ENCODE results near the gene TMEM223. TPM values are rescaled to one million over a fixed set of nuclear protein-coding genes. Genes with fewer than 3 reads are reported as not detected.

Gene TMEM223
- total and polyA plus RNA-seq, 9 of the 15 experiments (the other 6 are each of a cell fraction or from before 2014, with no cell fraction given): 5.9 to 34.5 (median 19.6) TPM

DNA sequence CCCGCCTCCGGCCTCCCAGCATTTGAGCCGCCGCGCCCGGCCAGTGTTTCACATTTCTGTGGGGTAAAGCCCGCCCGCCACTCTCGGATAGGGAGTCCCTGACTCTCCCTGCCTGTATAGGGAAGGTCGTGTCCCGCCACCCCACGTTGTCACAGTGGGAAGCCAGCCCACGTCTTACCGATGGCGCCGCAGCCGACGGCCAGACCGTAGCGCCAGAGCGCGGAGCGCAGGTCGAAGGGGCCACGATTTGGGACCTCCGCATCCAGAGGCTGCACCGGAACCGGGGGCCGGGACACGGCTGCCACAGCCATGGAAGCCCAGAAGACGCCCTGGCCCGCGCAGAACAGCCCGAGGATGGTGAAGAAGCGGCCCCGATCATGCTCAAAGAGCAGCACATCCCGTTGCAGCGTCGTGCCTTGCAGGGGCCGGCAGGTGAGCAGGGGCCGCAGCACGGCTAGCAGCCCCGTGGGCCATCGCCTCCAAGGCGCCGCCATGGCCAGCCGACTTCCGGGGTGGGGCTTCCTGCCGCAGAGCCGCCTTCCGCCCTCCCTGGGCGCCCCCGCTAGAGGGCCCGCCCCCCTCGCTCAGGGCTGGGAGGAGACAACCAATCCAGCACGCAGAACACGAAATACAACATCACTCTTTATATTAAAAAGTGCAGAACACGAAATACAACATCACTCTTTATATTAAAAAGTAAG lies at the start of gene TMEM223 (continued):
- TF ChIP-seq NR4A1 (CRISPR knock-in tag; IDR thresholded peaks at IDR 0.05) (no peak), NR4A1 (tag; IDR thresholded peaks at IDR 0.05) (no peak), HNRNPUL1 (IDR thresholded peaks at IDR 0.05; ENCODE audit: low read length) (no peak), XRCC4 (IDR thresholded peaks at IDR 0.05; ENCODE audit: extremely low read depth, insufficient read depth, insufficient read length) (no peak), ERF (CRISPR knock-in tag; IDR thresholded peaks at IDR 0.05) (peak; percentile 80; the same call in 1 of the 2 replicates), CEBPG (CRISPR knock-in tag; IDR thresholded peaks at IDR 0.05) (no peak), CEBPG (tag; conservative IDR thresholded peaks at IDR 0.05 in 1 of 2, IDR thresholded peaks at IDR 0.05 in 1 of 2) (no peak), POLR3A (IDR thresholded peaks at IDR 0.05; ENCODE audit: borderline replicate concordance, extremely low read depth, insufficient read depth, insufficient read length) (no peak), SETDB1 (IDR thresholded peaks at IDR 0.05; ENCODE audit: low read length) (no peak), RNF2 (IDR thresholded peaks at IDR 0.05) (0 out of 2 replicates have a peak, but pooled peaks have one; percentile 42), YBX1 (IDR thresholded peaks at IDR 0.05) (no peak), TAF7 (tag; IDR thresholded peaks at IDR 0.05) (peak; percentile 69), NCOA2 (IDR thresholded peaks at IDR 0.05; ENCODE audit: partially characterized antibody in 2 of 2) (no peak), YY1 (IDR thresholded peaks at IDR 0.05; ENCODE audit: borderline replicate concordance in 1 of 3, control insufficient read depth in 1 of 3, extremely low read depth in 1 of 3, insufficient read depth in 3 of 3, insufficient read length in 1 of 3, insufficient replicate concordance in 2 of 3, low read depth in 1 of 3, low read length in 2 of 3) (peak; percentile 75 to 96 (median 92))
- TF ChIP-seq, protein P1, sequence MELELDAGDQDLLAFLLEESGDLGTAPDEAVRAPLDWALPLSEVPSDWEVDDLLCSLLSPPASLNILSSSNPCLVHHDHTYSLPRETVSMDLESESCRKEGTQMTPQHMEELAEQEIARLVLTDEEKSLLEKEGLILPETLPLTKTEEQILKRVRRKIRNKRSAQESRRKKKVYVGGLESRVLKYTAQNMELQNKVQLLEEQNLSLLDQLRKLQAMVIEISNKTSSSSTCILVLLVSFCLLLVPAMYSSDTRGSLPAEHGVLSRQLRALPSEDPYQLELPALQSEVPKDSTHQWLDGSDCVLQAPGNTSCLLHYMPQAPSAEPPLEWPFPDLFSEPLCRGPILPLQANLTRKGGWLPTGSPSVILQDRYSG (tag; conservative IDR thresholded peaks at IDR 0.05; ENCODE audit: low read depth): no peak
- TF ChIP-seq, protein P2, sequence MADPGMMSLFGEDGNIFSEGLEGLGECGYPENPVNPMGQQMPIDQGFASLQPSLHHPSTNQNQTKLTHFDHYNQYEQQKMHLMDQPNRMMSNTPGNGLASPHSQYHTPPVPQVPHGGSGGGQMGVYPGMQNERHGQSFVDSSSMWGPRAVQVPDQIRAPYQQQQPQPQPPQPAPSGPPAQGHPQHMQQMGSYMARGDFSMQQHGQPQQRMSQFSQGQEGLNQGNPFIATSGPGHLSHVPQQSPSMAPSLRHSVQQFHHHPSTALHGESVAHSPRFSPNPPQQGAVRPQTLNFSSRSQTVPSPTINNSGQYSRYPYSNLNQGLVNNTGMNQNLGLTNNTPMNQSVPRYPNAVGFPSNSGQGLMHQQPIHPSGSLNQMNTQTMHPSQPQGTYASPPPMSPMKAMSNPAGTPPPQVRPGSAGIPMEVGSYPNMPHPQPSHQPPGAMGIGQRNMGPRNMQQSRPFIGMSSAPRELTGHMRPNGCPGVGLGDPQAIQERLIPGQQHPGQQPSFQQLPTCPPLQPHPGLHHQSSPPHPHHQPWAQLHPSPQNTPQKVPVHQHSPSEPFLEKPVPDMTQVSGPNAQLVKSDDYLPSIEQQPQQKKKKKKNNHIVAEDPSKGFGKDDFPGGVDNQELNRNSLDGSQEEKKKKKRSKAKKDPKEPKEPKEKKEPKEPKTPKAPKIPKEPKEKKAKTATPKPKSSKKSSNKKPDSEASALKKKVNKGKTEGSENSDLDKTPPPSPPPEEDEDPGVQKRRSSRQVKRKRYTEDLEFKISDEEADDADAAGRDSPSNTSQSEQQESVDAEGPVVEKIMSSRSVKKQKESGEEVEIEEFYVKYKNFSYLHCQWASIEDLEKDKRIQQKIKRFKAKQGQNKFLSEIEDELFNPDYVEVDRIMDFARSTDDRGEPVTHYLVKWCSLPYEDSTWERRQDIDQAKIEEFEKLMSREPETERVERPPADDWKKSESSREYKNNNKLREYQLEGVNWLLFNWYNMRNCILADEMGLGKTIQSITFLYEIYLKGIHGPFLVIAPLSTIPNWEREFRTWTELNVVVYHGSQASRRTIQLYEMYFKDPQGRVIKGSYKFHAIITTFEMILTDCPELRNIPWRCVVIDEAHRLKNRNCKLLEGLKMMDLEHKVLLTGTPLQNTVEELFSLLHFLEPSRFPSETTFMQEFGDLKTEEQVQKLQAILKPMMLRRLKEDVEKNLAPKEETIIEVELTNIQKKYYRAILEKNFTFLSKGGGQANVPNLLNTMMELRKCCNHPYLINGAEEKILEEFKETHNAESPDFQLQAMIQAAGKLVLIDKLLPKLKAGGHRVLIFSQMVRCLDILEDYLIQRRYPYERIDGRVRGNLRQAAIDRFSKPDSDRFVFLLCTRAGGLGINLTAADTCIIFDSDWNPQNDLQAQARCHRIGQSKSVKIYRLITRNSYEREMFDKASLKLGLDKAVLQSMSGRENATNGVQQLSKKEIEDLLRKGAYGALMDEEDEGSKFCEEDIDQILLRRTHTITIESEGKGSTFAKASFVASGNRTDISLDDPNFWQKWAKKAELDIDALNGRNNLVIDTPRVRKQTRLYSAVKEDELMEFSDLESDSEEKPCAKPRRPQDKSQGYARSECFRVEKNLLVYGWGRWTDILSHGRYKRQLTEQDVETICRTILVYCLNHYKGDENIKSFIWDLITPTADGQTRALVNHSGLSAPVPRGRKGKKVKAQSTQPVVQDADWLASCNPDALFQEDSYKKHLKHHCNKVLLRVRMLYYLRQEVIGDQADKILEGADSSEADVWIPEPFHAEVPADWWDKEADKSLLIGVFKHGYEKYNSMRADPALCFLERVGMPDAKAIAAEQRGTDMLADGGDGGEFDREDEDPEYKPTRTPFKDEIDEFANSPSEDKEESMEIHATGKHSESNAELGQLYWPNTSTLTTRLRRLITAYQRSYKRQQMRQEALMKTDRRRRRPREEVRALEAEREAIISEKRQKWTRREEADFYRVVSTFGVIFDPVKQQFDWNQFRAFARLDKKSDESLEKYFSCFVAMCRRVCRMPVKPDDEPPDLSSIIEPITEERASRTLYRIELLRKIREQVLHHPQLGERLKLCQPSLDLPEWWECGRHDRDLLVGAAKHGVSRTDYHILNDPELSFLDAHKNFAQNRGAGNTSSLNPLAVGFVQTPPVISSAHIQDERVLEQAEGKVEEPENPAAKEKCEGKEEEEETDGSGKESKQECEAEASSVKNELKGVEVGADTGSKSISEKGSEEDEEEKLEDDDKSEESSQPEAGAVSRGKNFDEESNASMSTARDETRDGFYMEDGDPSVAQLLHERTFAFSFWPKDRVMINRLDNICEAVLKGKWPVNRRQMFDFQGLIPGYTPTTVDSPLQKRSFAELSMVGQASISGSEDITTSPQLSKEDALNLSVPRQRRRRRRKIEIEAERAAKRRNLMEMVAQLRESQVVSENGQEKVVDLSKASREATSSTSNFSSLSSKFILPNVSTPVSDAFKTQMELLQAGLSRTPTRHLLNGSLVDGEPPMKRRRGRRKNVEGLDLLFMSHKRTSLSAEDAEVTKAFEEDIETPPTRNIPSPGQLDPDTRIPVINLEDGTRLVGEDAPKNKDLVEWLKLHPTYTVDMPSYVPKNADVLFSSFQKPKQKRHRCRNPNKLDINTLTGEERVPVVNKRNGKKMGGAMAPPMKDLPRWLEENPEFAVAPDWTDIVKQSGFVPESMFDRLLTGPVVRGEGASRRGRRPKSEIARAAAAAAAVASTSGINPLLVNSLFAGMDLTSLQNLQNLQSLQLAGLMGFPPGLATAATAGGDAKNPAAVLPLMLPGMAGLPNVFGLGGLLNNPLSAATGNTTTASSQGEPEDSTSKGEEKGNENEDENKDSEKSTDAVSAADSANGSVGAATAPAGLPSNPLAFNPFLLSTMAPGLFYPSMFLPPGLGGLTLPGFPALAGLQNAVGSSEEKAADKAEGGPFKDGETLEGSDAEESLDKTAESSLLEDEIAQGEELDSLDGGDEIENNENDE (IDR thresholded peaks at IDR 0.05; ENCODE audit: low read depth, low read length): no peak

Measured in K562 (cell line).